HG03066 (cell line): Measurements from ENCODE around the gene RBM18.

Source experiments
- ATAC-seq: cut with Tn5 transposase; IDR thresholded peaks from one replicate; pipeline ENCODE4 v1.9.1; 2021; ENCODE audit warnings: low read depth; ENCODE audit not compliant: unreplicated experiment

The RBM18 gene

DNA sequence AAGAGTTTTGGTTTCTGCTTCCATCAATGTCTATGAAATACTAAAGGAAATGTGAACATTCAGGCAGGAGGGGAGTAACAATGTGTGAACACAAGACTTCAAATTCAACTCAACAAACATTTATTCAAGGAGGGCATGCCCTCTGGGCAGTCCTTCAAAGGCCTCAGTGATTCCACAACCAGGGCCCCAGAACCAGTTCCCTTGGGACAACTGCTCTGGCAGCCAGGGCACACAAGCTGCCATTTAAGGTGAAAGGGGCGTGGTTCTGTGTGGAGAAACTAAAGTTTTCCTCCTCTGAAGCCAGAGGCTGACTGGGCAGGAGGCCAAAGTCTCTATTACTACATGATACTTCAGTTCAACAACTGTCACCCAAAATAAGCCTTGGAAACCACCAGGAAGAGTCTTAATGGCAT, 3.2 kb downstream of the RBM18 start:
- no peak for ATAC-seq

DNA sequence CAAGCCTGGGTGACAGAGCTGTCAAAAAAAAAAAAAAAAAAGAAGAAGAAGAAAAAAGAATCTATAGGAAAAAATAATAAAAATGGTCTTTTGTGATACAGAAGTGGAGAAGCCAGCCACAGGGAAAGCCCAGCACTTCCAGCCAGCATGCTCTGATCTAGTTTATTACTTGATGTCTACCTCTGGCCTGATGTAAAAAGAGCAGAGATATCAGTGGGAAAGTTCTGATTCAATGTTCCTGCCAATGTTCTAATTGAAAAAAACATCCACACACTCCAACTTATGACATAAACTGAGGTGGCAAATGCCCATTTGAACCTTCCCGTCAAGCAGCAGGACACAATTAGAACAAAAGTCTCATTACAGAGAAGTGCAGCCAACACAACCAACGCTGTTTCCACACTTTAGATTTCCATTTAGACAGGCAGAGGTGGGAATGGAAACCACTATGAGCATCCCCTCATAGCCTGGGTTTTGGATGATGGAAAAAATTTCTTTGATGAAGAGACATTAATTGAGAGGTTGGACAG, 5.7 kb downstream of the RBM18 start:
- no peak for ATAC-seq

DNA sequence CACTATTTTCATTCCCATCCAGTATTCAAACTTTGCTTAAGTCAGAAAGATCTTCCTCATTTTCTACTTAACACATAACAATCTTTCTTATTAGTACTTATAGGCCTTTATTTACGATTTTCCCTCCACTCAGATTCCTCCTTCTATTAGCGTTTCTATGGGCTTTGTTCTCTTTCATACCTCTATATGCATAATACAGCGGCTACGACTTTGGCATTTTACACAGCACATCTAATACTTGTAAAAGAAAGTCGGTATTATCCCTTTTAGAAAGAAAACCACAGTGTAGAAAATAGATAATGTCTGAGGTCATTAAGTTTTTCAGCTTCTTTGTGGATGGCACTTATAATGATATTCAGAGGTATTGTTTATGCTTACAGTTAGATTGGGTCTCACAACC, 8.4 kb downstream of the RBM18 start:
- ATAC-seq, result no peak

DNA sequence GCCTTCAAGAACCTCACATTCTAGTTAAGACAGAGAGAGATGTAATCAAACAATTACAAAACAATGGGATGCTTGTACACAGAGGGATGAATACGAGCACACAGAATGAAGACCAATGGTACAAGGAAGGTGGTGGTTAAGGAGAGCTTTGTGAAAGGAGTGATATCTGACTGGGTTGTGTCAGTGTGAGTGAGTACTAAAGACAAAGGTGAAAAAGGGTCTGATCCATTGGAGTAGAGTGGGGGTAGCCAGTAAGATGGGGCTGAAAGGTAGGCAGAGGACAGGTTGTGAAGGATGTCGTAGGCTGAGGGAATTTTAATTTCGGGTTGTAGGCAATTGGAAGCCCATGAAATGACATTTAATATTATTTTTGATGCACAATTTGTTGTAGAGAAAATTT, 9.9 kb downstream of the RBM18 start:
- ATAC-seq, result no peak

DNA sequence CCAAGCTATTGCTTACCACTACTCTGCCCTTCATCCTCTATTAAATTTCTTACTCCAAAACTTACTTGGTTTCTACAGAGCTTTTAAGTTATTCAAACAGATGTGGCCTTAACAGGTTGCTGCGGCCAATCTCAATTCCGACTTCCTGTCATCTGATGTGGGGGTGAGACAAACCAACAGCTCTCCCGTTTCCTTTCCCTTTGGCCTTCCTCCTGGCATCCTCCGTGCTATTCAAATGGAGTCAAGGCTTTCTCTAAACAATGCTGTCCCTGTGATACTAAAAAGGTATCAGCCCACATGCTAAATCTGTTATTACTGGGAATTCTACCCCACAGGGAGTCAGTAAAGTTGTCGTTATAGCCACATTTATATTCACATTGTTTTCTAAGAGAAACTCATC, 11.8 kb downstream of the RBM18 start:
- no peak for ATAC-seq

DNA sequence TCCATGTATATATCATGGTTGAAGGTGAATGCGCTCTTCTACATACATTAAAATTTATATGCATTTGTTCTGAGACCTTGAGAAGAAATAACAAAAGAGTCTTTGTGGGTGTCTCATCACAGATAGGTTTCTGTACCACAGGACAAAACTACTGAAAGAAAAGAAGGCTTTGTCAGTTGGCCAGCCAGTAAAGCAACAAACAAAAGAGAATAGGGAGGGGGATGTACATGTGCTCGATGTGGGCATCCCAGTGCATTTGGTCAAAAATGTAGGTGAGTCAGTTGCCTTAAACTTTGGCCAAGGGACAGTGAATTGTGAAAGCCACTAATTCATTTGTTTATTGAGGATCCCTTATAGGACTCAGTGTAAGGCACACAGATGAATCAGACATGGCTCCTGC, 13.3 kb downstream of the RBM18 start:
- no peak for ATAC-seq

DNA sequence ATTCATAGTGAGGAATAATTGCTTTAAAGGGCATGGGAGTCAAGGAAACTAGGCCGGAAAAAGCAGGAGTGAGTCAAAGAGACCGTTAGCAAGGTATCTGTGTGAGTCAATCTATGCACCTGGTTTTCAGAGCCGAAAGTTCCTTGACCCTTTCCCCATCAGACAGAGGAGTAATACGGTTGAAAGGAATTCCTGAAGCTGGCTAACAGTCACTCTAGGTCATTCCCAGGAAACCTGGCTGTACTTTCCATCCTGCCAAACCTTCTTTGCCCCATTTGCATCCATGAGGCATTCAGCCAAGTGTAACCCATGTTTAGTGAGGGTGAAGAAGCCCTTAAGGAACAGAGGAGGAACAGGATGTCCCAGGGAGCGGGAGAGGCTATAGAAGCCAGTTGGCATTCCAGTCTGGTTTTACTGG, 16.2 kb downstream of the RBM18 start:
- no peak for ATAC-seq

DNA sequence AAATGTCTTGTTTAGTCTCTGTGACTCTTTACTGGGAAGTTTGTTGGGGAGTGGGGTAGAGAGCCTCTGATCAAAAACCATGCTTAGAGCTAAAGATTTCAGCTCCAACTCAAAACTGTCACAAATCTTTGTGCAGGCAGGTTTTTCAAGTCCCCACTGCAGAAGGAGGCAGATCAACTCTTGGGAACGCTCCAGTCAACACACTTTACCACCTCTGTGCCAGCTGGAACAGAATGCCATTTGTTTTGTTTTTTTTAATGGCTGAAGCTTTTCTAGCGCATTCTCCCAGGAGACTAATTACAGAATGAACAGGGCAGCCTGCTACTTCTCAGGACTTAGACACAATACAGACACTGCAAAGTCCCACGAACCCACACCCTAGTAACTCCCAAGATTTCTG, 18.0 kb downstream of the RBM18 start:
- ATAC-seq, result no peak

DNA sequence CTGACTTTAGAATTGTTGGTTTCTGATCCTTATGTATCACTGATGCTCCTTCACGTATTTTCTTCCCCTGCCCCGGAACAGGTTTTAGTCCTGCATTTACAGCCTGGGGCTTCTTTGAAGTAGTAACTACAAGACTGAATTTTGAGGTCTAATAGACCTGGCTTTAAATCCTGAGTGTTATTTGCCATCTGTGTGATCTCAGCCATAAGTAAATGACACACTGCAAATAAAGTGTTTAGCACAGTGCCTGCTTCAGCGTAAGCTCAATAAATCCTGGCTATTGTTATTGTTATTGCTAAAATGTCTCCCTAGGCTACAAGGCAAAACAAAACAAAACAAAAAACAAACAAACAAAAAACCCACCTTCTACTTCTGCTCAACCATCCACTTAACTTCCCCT, 20.3 kb downstream of the RBM18 start:
- no peak for ATAC-seq

DNA sequence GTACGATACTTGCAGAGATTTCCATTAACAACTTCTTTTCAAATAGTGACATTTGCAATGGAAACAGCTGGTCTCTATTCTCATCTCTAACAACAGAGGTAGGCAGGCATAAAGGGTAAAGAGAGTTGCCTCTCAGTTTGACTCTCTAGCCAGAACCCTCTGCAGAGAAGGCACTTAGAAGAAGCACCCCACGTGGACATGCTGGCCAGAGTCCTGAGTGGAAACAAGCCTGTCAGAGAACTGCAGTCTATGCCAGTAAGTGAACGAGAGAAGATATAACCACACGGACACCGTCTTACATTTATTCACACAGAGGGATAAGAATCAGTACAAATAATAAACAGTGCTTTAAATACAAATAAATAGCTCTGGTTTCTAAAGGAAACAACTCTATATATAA, 24.9 kb downstream of the RBM18 start:
- no peak for ATAC-seq

DNA sequence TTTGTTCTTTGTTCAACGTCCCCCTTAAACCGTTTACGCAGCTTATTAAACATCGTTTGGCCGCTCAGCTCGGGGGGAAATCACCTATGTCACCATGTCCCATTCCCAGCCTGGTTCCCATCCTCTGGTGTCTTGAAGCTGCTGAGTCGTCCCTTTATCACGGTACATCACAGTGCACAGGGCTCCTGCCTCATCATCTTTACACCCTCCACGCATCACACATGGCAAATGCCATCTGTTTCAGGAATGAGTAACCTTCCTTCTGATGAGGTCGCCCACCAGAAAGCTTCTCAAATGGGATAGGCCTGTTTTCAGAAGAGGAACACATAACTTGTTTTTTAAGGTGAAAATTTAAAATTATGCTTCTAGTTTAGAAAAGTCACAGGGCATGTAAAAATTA, 28.0 kb downstream of the RBM18 start:
- ATAC-seq, result no peak

DNA sequence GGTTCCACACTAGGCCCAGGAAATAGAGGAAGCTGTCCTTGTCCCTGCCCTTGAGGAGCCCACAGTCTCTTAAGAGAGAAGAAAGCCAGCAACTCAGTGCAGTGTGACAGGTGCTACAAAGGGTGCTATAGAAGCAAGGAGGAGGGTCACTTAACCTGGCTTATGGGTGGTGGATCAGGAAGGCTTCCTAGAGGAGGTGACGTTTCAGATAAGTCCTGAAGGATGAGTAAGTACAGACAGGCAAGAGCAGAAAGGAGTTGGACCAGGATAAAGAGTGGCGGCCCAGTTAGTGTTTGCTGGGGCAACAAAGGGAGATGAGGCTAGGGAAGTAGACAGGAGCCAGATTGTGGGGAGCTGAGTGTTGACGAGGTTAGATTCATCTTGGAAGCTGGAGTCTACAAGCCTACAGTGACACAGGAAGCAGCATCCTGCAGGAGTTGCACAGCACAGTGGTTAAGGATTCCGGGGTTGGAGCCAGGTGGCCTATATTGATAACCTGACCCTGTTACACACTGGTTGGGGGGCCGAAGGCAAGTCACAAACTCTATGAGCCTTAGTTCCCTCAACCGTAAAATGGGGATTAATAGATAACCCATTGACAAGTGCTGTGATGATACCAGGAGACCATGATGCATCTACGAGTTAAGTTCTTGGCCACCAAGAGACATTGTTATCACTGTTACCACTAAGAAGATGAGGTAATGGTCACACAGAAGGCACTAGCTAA, 30.5 kb downstream of the RBM18 start:
- no peak for ATAC-seq

DNA sequence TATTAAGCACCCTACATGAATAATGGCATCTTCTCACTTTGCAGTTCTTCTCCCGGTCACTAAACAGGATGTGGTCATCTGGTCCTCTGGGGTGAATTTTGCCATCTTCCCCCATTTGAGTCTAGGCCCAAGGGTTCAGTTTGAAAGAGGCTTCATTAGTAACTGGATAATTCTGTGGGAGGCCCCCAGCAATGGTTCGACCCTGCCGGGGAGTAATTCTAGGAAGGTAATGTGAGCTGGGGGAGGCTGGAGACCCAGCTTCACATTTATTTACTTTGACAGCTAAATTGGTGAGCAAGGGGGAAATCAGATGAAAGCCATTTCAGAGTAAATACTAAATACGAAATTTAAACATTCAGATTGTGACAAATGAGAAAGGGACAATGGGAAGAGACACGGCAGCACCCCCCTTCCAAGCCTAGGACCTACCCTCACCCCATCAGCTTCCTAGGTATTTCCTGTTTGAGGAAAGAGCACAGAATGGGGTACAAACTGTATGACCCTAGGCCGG, 31.8 kb downstream of the RBM18 start:
- no peak for ATAC-seq

DNA sequence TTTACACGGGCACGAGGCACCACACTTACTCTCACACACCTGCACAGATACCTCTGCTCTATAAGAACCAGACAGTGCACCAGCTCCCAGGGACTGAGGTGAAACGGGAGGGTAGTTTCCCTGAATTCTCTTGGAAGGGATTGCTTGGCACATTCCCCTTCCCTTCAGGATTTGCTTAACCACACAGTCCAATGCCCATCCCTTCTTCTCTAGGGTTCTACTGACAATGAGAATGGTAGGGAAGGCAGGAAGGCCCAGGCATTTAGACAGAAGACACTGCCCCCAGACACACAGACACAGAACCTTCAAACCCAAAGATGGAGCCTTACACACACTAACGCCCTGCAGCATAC, 35.2 kb downstream of the RBM18 start:
- ATAC-seq, result no peak

DNA sequence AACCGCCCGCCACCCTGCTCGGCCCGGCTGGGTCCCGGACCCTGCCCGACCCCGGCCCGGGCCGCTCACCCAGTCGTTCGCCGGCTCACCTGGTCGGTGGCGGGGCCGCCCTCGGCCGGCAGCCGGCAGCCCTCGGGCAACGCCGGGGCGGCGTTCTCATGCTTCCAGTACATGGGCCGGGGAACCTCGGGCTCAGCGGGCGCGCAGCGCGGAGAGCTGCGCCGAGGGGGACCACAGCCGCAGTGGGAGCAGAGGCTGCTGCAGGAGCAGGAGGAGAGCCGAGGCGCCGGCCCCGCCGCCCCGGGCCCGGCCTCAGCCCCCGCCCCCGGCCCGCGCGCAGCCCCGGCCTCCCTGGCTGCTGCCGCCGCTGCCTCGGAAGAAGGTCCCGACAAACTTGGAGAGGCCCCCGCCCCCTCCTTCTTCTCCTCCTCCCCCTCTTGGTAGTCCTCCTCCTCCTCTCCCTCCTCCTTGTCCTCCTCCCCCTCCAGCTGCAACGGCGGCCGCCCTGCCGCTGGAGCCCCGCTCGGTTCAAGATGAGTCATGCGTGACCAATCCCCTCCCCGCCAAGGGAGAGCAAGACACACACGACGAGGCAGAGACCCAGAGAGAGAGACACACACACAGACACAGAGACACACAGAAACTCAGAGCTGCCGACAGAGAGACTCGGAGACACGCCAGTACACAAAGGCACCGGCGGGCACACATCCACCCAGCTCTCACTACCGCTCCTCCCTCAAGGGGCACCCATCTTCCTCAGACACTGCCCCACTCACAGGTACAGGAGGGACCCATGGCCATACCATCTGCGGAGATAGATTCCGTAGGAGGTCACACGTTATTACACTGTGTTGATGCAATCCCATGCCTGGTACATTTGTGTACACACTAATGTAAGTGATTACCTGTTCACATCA, 35.8 kb downstream of the RBM18 start, which contains the start of gene LHX6:
Gene LHX6 (minus strand): TSS at position 390 of the 917 bp plus-strand sequence. CDS start 217 bp downstream, at position 173.
- ATAC-seq, result no peak

DNA sequence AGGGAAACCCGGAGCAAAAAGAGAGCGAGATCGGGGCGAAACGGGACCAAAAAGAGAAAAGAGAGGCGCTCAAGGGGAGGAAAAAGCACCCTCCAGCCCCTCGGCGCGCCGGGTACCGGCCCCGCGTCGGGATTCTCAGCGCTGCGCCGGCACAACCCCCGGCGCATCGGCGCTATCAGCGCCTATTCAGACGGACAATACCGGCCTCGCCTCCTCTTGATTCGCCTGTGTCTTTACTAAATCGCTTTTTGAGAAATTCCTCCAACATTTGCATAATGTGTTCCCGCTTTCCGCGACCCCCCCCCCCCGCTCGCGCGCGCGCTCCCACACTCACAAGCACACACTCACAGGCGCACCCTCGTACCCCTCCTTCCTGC, 36.5 kb downstream of the RBM18 start:
- no peak for ATAC-seq

DNA sequence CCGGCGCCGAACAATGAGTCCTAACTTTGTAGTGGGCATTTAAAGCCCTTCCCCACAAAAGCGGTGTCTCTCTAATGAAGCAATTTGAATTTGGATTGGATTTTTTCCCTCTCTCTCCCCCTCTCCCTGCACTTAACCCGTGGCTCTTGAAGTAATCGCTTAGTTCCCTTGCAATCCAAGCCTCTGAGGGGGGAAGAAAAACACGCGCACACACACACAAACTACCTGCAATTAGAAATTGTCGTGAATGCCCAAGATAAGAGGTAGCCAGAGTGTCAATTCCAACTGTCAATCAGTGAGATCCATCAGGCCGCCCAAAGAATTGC, 37.1 kb downstream of the RBM18 start:
- ATAC-seq, result no peak

DNA sequence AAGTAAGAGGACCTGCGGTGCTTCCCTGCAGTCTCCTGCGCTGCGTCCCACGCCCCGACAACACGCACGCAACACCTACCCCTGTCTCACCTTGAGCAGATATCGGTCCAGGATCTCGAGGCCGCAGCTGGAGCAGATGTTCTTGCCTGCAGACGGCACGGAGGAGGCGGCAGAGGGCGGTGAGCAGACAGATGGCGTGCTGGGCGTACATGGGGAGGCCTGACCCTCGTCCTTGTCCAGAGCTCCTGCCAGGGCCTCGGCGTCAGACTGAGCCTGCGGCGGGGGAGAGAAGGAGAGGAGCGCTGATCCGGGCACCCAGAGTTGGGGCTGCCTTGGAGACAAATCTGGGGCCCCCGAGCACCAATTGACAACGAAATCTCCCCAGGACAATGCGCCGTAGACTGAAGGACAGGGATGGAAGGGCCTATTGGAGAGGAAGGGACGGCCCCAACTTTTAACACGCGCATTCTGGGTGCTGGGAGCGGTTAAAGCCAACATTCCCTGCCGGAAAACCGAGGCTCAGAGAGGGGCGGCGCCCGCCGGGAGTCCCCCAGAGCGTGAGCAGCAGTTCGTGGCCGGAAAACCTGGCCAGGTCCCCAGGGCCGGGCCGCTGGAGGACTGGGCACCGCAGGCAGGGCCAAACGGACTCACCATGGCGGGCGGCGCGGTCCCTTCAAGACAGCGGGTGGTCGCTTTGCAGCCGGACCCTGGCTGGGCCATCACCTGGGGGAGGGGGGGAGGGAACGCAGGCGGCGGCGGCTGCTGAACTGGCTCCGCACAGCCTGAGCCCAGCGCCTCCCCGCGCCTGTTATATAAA, 37.7 kb downstream of the RBM18 start:
- no peak for ATAC-seq

DNA sequence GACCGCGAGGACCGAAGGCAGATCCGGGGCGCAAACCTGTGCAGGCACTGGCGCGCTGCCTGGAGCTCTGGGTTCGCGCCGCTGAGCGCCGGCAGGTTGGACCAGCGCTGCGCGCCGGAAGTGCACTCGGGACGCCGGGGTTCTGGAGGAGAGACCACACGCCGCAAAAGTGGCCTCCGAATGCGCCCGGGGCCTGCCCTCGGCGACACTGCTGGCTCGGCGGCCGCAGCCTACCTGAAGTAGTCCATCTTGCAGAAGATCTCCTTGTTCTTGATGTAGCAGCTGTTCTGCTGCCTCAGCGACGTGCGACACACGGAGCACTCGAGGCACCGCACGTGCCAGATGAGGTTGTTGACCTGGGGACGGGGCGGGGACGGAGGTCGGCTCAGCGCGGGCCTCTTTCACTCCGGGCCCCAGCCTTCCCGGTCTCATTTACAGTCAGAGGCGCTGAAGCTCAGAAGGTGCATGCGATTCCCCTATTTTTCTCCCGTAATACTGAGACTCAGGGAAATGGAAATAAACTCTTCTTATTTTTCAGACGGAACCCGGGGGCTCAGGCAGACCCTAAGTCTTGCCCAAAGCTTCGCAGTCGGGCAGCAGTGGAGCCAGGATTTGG, 38.4 kb downstream of the RBM18 start:
- no peak for ATAC-seq
